ENCODE measurements around the gene BTRC.

BTRC gene

DNA sequence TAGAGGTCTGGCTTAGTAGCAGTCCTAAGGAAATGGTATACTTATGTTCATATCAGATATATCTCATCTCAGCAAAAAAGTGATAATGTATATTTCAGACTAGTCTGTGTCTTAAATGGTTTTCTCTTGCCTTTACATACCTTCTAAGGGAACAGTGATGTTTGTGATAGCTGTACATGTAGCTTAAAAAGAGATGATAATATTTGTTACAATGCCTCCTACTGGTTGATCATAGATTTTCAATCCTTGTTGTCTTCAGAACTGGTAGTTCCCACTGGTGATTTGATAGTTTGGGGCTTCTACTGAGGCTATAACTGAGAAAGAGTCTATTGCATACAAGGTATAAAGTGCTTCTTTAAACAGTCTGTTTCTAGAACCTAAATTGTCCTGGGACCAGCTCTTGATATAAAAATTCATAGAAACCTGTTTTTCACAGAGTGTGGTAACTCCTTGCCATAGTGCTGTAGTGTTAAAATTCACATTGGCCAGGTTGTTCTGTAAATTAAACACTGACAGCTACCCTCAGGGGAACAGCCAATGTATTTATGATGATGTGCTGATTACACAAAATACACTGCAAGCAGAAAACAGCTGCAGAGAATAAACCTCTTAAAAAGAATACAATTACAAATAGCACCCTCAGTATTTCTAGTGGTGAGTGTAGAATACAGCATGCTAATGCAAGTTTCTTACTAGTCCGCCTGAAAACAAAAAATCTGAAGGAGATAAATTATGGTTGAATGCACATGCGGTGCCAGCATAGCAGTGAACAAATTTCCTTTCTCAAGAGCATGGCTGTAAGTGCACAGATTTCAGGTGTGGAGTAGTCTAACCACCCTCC lies 90.3 kb downstream of the BTRC start:
- DNase-seq (ENCODE audit: low read depth in 2 of 2): no peak

GRCh38 chr10:101446071-101446470 lies 92.1 kb downstream of the BTRC start:
- no peak for DNase-seq (ENCODE audit: low read depth in 2 of 2)

DNA sequence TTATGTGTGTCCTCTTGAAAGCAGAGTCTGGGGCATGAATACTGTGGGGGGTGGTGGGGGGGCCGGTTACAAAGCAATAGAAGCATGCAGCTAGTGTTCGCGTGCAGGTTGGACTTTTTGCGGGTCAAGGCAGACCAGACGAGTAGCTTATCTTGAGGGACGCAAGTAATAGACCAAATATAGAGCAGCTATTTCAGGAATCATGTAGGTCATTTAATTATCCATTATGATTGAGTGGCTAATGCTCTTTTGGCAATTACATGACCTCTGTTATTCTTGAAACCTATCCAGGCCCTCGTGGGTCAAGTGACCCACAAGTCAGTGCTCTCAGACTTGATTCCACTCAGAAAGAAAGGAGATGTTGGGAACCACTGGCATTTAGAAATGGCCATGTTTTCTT lies 93.0 kb downstream of the BTRC start:
- DNase-seq (ENCODE audit: low read depth in 2 of 2): no peak

GRCh38 chr10:101447477-101447876 lies 93.5 kb downstream of the BTRC start:
- DNase-seq (ENCODE audit: low read depth in 2 of 2): no peak

DNA sequence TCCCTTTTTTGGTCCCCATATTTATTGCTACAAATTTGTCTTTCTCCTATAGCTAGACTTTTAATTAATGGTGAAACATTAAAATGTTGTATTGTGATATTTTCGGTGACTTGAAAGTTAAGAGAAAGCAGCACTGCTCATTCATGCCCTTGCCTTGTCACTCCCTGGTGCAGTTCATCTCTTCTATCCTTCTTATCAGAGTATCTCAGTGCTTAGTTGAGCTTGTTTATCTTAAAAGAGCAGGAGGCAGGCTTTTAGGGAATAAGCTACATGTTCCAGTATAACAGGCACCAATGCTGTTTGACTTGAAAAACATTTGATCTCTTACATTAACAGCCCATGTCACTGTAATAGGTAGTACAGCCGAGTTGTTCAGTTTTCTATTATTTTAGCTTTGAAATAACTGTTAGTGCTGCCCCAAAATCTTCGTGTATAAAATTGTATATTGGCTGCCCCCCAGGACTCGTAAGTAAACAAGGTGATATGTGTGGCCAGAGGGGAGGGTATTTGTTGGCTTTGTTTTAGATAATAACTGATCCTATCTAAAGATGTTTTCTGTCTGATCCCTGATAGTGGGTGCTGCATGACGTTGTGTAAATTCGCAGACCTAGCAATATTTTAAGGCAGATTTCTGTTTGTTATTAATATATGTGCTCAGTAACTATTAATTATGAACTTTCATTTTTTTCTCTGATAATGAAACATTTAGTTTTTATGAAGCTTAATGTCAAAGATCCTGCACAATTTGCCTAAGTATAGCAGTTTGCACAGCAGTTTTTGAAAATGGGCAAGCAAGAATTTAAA lies 96.5 kb downstream of the BTRC start:
- DNase-seq (ENCODE audit: low read depth in 2 of 2): no peak

GRCh38 chr10:101451261-101451660 lies 97.3 kb downstream of the BTRC start:
- no peak for DNase-seq (ENCODE audit: low read depth in 2 of 2)

- no peak for DNase-seq (ENCODE audit: low read depth in 2 of 2)
Observed at GRCh38 chr10:101451667-101452069, 97.7 kb downstream of the BTRC start.

DNA sequence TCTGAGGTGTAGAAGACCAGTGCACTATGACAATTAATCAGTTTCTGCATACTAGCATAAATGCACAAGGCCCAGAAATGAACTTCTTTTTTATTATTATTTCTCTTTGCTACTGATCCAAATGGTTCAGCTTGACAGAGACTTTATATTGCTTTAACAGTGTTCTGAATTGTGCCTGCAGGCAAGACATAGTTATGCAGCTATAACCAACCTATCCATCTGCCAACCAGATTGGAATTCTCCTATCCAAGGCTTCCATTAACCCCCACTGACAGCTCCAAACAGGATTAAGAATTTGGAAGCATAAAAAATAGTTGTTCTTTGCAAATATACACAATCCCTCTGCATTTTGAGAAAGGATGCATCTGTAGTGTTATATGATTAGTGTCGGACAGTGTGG lies 98.2 kb downstream of the BTRC start:
- DNase-seq (ENCODE audit: low read depth in 2 of 2): no peak

- no peak for DNase-seq (ENCODE audit: low read depth in 2 of 2)
Observed at GRCh38 chr10:101452593-101452992, 98.6 kb downstream of the BTRC start.

GRCh38 chr10:101453318-101453717 lies 99.4 kb downstream of the BTRC start:
- no peak for DNase-seq (ENCODE audit: low read depth in 2 of 2)

DNA sequence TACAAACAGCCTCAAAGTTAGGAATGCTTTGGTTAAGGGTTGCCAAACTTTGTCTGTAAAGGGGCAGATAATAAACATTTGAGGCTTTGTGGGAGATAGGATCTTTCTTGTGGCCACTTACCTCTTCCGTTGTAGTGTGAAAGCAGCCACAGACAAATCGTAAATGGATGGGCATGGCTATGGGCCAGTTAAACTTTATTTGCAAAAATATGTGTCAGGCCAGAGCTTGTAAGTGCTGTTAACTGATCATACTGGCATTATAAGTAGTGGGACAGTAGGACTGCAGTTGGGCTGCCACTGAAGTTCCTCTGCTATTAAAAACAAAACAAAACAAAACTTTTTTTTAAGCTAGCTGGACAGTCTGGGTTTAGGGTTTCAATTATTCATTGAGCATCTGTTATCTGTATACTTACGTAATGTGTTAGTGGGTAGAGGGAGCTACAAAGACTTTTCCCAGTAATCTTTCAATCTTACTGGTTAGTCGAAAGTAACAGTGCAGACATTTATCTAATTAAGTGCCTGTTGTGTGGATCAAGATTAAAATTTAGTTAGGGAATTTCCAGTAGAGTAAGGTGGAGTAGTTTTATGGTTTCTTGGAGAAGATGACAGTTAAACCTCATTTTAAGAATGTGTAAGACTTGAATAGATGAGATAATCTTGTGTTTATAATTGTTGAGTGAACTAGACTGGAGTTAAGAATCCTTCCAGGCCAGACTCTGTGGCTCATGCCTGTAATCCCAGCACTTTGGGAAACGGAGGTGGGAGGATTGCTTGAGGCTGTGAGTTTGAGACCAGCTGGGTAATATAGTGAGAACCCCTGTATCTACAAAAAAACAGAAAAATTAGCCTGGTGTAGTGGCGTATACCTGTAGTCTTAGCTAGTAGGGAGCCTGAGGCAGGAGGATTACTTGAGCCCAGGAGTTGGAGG lies 100.1 kb downstream of the BTRC start:
- no peak for DNase-seq (ENCODE audit: low read depth in 2 of 2)

DNA sequence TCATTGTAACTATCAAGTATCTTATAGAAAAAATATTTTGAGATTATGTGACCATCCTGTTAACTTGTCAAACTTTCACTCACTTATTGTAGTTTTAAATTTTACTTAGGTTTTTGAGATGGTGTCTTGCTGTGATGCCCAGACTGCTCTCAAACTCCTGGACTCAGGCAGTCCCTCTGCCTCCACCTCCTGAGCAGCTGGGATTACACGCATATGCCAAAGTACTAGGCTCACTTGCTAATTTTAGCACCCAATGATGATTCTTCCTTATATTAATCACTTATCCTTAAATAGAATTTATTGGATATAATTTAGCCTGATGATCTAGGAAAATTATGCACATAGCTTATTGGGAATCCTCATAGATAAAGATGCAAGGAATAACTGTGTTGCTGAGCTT lies 104.9 kb downstream of the BTRC start:
- DNase-seq (ENCODE audit: low read depth in 2 of 2): no peak

DNA sequence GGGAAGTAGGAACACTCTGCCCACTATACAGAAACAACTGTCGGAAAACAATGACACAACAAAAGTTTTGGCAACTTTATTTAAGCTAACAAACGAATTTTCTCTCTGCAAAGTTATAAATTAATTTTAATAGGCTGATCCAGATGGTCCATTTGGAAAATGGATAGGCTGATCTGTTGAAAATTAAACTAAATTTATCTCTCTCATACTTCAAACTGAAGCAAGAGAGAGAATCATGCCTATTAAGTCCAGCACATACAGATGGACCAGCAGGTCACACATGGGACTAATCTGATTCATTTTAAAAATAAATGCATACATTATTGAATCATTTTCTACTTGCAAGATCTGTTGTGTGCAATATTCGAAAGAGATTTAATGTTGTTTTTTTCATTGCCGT lies 110.1 kb downstream of the BTRC start:
- no peak for DNase-seq (ENCODE audit: low read depth in 2 of 2)

DNA sequence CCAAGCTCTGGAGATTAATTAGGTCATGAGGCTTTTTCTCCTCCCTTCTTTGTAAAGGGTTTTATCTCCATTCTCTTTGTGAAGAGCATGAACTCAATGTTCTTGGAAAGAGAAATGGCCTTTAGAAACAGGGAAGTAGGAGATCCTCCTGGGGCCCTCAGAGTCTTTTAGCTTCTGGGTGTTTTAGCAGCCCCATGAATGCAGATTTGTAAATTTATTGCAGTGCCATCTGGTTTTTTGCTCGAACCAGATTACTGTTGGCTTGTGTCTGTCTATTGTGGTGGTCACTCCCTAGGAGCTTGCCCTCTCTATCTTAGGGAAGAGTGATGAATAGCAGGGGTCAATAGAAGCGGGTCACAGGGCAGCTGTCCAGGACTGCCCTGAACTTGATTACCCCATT lies 110.6 kb downstream of the BTRC start:
- DNase-seq (ENCODE audit: low read depth in 2 of 2): no peak

GRCh38 chr10:101466016-101466912 lies 112.3 kb downstream of the BTRC start:
- DNase-seq (ENCODE audit: low read depth in 2 of 2): no peak

DNA sequence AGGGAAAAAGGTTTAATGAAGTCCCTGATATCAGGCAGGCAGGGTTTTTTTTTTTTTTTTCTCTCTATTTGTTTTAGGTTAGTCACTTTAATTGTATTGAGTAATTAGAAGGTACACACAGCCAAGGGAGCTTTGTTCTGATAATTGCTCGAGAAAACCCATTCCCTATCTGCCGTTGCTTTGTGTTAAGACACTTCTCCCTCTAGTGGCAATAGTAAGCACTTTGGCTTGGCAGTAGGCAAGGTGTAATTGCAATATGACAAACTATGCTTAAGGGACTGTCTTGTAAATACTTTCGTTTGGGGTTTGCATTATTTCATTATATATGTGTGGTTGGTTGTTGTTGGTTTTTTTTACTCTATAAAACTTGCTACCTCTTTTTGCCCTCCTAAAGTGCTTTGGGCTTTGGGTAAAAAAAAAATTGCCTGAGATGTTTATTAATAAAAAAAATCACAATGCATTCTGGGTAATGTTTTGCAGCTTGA lies 113.4 kb downstream of the BTRC start:
- DNase-seq (ENCODE audit: low read depth in 2 of 2): no peak

DNA sequence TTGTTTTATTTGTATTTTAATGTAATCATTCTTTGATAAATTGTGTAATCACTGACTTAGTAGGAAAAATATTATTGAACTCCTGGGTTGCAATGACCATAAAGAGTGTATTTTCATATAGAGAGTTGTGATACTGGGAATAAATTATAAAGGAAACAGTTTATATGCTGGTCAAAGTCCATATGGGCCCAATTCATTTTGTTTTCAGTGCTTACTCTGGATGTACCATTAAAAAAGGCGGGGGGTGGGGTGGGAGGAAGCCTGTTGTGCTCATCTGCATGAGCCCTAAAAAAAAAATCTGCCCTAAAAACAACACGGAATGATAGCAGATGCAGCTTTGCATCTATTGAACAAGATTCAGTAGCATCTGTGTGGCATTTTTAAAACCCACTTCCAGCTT lies 114.2 kb downstream of the BTRC start:
- no peak for DNase-seq (ENCODE audit: low read depth in 2 of 2)

DNA sequence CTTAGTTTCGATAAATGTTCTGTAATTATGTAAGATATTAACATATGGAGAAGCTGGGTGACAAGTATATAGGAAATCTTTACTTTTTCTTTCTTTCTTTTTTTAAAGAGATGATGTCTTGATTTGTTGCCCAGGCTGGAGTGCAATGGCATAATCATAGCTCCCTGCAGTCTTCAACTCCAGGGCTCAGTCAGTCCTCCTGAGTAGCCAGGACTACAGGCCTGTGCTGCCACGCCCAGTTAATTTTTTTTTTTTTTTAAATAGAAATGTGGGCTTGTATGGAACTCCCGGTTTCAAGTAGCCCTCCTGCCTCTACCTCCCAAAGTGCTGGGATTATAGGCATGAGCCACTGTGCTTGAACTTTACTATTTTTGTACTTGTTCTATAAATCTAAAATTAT lies 122.4 kb downstream of the BTRC start:
- no peak for DNase-seq (ENCODE audit: low read depth in 2 of 2)

DNA sequence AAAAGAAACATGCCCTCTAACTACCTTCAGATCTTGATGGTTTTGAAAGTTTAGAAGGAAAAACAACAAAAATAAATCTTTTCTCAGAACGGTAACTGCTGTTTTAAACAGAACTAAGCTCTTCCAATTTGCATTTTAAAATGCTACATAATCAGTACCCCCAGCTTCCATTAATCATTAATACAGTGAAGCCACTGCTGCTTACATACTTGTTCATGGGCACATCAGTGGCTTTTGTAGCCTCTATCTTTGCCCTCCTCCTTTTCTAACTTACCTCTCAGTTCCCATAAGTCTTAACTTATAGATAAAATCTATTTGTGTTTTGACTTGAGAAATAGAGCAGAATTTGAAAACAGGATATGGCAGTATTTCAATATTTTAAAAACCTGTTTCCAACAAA lies 125.0 kb downstream of the BTRC start:
- DNase-seq (ENCODE audit: low read depth in 2 of 2): no peak

DNA sequence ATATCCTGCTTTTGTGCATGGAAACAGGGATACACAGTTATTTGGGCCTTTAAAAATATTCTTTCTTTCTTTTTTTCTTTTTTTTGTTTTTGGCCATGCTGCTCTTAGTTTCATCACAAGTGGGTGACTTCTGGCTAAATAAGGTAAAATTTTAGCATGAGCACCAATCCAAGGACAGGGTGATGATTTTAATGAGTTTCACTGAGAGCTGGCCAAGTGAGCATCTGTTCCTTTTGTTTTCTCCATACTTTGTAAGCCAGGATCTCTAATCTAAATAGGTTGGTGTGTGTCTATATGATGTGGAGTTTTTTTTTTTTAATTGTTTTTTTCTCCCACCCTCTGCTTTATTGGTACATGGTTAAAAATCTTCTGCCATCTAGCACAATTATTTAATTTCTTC lies 127.3 kb downstream of the BTRC start:
- no peak for DNase-seq (ENCODE audit: low read depth in 2 of 2)

DNA sequence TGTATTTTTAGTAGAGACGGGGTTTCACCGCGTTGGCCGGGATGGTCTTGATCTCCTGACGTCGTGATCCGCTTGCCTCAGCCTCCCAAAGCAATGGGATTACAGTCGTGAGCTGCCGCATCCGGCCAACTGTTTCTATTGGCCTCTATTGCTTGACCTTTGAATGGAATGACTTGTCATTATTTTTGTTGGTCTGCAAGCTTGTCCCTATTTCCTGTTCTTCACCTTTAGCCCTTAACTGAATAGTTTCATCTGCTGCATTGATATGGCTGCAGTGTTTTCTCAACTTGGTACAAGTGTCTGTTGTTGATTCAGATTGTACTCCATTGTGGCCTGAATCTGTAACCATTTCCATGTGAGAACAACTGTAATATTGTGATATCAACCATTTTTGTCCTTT lies 128.6 kb downstream of the BTRC start:
- no peak for DNase-seq (ENCODE audit: low read depth in 2 of 2)

Measured in stimulated activated CD4-positive, alpha-beta T cell treated with anti-CD3 and anti-CD28 coated beads, Interleukin-4, amount 100 ng/mL, for 48 hours (primary cell).